ENCODE results near the gene FLYWCH2. TPM values are rescaled to one million over a fixed set of nuclear protein-coding genes. Genes with fewer than 3 reads are reported as not detected.

The FLYWCH2 gene
- total RNA-seq, 1 donor = 47.1 TPM

GRCh38 chr16:2884041-2884451 lies 1.0 kb downstream of the FLYWCH2 start:
- DNase-seq (ENCODE audit: low read depth) = peak; percentile 63
- H3K4me3 ChIP-seq (ENCODE audit: low read depth, low read length) = peak overlapping the region; percentile 89
- no peak for TF ChIP-seq CTCF (IDR thresholded peaks at IDR 0.05; ENCODE audit: insufficient read depth, low read depth, low read length)

GRCh38 chr16:2894231-2894630 lies 11.2 kb downstream of the FLYWCH2 start:
- H3K4me3 ChIP-seq (ENCODE audit: low read depth, low read length) = no peak overlapping the region
- no peak for TF ChIP-seq CTCF (IDR thresholded peaks at IDR 0.05; ENCODE audit: insufficient read depth, low read depth, low read length)
- no peak for DNase-seq (ENCODE audit: low read depth)

GRCh38 chr16:2895813-2896212 lies 12.8 kb downstream of the FLYWCH2 start:
- DNase-seq (ENCODE audit: low read depth) = no peak

GRCh38 chr16:2896480-2897010 lies 13.5 kb downstream of the FLYWCH2 start:
- H3K4me3 ChIP-seq (ENCODE audit: low read depth, low read length) = no peak overlapping the region
- TF ChIP-seq CTCF (IDR thresholded peaks at IDR 0.05; ENCODE audit: insufficient read depth, low read depth, low read length) = no peak
- no peak for DNase-seq (ENCODE audit: low read depth)

More at GRCh38 chr16:2895813-2896212, 12.8 kb downstream of the FLYWCH2 start:
- H3K4me3 ChIP-seq (ENCODE audit: low read depth, low read length) = no peak overlapping the region
- TF ChIP-seq CTCF (IDR thresholded peaks at IDR 0.05; ENCODE audit: insufficient read depth, low read depth, low read length) = no peak

- no peak overlapping the region for H3K4me3 ChIP-seq (ENCODE audit: low read depth, low read length)
- DNase-seq (ENCODE audit: low read depth) = no peak
- TF ChIP-seq CTCF (IDR thresholded peaks at IDR 0.05; ENCODE audit: insufficient read depth, low read depth, low read length) = no peak
Observed at GRCh38 chr16:2897110-2897509, 14.1 kb downstream of the FLYWCH2 start.

- TF ChIP-seq CTCF (IDR thresholded peaks at IDR 0.05; ENCODE audit: insufficient read depth, low read depth, low read length) = no peak
- no peak overlapping the region for H3K4me3 ChIP-seq (ENCODE audit: low read depth, low read length)
- DNase-seq (ENCODE audit: low read depth) = no peak
Observed at GRCh38 chr16:2898831-2899563, 16.0 kb downstream of the FLYWCH2 start.
